Chondrocyte (in vitro differentiated cells): ENCODE data around the gene CAMK2D. TPM values are rescaled to one million over a fixed set of nuclear protein-coding genes. Genes with fewer than 3 reads are reported as not detected.

Experiments
- DNase-seq: peaks from one replicate; pipeline ENCODE4 v3.0.0; 2021; ENCODE audit warnings: mixed read lengths, low spot score
- H3K27ac Mint-ChIP-seq: one replicate; pipeline ENCODE4 v1.8.0; 2021; ENCODE audit warnings: mild to moderate bottlenecking, moderate library complexity, mixed read lengths; ENCODE audit not compliant: unreplicated experiment
- H3K27me3 Mint-ChIP-seq: 2 replicates; pipeline ENCODE4 v1.8.0; 2021; ENCODE audit warnings: low read depth, mixed read lengths
- H3K36me3 Mint-ChIP-seq: 2 replicates; pipeline ENCODE4 v1.8.0; 2021; ENCODE audit warnings: low read depth, mixed read lengths
- H3K4me1 Mint-ChIP-seq: 2 replicates; pipeline ENCODE4 v1.8.0; 2021; ENCODE audit warnings: low read depth, mild to moderate bottlenecking, mixed read lengths
- H3K4me3 Mint-ChIP-seq: one replicate; pipeline ENCODE4 v1.8.0; 2021; ENCODE audit warnings: mild to moderate bottlenecking, moderate library complexity, mixed read lengths; ENCODE audit not compliant: unreplicated experiment
- H3K9me3 Mint-ChIP-seq: 2 replicates; pipeline ENCODE4 v1.8.0; 2021; ENCODE audit warnings: low read depth, mixed read lengths
- CTCF ChIP-seq: fragments of 200-600 bp; sonication (generic); IDR thresholded peaks from 2 replicates; pipeline ENCODE4 v1.5.0; 2021; ENCODE audit warnings: antibody characterized with exemption, mild to moderate bottlenecking, moderate library complexity
- total RNA-seq: library from RNA; stranded (reverse); gene quantifications from 3 replicates; pipeline ENCODE4 v1.2.1, GENCODE V29; 2021

Gene CAMK2D
- total RNA-seq, 1 donor from 2014 or later, result 73.7 TPM

GRCh38 chr4:113623274-113623894 is 138.2 kb downstream of the CAMK2D start:
- H3K4me3 Mint-ChIP-seq, result no peak overlapping the region
- no peaks in the 10 kb centered on the region for H3K27me3 Mint-ChIP-seq
- peaks cover 13% of the 10 kb centered on the region for H3K36me3 Mint-ChIP-seq
- no peaks in the 10 kb centered on the region for H3K9me3 Mint-ChIP-seq
- TF ChIP-seq CTCF, result no peak
- no peak for DNase-seq
- H3K27ac Mint-ChIP-seq, result no peak overlapping the region
- H3K4me1 Mint-ChIP-seq, result no peaks in the 10 kb centered on the region

GRCh38 chr4:113621633-113622032 is 139.9 kb downstream of the CAMK2D start:
- H3K4me3 Mint-ChIP-seq, result no peak overlapping the region
- no peaks in the 10 kb centered on the region for H3K9me3 Mint-ChIP-seq
- peaks cover 13% of the 10 kb centered on the region for H3K36me3 Mint-ChIP-seq
- no peak for TF ChIP-seq CTCF
- H3K27me3 Mint-ChIP-seq, result no peaks in the 10 kb centered on the region
- DNase-seq, result no peak
- no peak overlapping the region for H3K27ac Mint-ChIP-seq
- no peaks in the 10 kb centered on the region for H3K4me1 Mint-ChIP-seq

GRCh38 chr4:113620032-113620431 is 141.5 kb downstream of the CAMK2D start:
- TF ChIP-seq CTCF, result no peak
- peaks cover 5% of the 10 kb centered on the region for H3K36me3 Mint-ChIP-seq
- H3K4me1 Mint-ChIP-seq, result peaks cover 8% of the 10 kb centered on the region
- H3K27me3 Mint-ChIP-seq, result no peaks in the 10 kb centered on the region
- H3K9me3 Mint-ChIP-seq, result no peaks in the 10 kb centered on the region
- H3K4me3 Mint-ChIP-seq, result no peak overlapping the region
- no peak overlapping the region for H3K27ac Mint-ChIP-seq
- no peak for DNase-seq

- Mint-ChIP-seq H3K27me3 (no peaks in the 10 kb centered on the region), H3K4me3 (no peak overlapping the region), H3K36me3 (peaks cover 5% of the 10 kb centered on the region), H3K4me1 (peaks cover 13% of the 10 kb centered on the region), H3K27ac (no peak overlapping the region), H3K9me3 (no peaks in the 10 kb centered on the region)
- no peak for DNase-seq
- TF ChIP-seq CTCF, result no peak
Observed at GRCh38 chr4:113619526-113619925, 142.0 kb downstream of the CAMK2D start.

GRCh38 chr4:113618205-113618604 is 143.3 kb downstream of the CAMK2D start:
- Mint-ChIP-seq H3K27ac (no peak overlapping the region), H3K27me3 (no peaks in the 10 kb centered on the region), H3K36me3 (peaks cover 2% of the 10 kb centered on the region), H3K4me3 (no peak overlapping the region), H3K9me3 (no peaks in the 10 kb centered on the region), H3K4me1 (peaks cover 23% of the 10 kb centered on the region)
- DNase-seq, result no peak
- no peak for TF ChIP-seq CTCF
